ENCODE data around the gene MUS81.

Gene MUS81

DNA sequence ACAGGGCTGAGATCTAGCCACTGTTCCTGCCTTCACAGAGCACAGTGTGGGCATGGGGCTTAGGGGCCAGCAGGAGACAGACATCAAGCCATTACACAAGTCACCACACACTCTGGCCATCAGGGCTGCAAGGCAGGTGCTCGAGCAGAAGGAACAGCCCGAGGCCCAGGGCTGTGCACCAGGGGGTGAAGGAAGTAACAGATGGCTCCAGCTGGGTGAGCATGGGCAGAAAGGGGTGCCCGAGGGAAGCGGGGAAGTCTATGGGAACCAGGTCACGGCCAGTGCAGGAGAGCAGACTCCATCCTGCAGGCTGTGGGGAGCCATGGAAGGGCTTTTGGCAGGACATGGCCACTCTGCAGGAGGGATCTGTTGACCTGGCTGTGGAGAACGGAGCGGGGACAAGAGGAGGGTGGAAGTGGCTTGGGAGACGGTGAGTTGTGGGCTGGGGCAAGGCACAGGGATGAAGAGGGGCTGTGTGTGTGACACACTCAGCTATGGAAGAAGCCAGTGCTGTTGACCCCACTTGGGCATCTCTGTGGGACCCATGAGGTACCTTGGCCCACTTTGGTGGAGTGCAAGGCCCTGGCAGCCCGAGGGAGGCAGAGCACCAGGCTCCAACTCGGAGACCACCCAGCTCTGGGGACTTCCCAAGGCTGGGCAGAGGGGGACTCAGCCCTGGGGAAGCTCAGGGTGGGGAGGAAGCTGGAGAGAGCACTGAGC lies 55.0 kb downstream of the MUS81 start:
- H3K4me3 Mint-ChIP-seq, result peak overlapping the region; percentile 44
- peaks cover 15% of the 10 kb centered on the region for H3K36me3 Mint-ChIP-seq (ENCODE audit: low read depth)
- H3K27me3 Mint-ChIP-seq (ENCODE audit: low read depth), result no peaks in the 10 kb centered on the region
- peaks cover 21% of the 10 kb centered on the region for H3K4me1 Mint-ChIP-seq (ENCODE audit: low read depth)
- no peak overlapping the region for H3K27ac Mint-ChIP-seq
- H3K9me3 Mint-ChIP-seq, result no peaks in the 10 kb centered on the region

DNA sequence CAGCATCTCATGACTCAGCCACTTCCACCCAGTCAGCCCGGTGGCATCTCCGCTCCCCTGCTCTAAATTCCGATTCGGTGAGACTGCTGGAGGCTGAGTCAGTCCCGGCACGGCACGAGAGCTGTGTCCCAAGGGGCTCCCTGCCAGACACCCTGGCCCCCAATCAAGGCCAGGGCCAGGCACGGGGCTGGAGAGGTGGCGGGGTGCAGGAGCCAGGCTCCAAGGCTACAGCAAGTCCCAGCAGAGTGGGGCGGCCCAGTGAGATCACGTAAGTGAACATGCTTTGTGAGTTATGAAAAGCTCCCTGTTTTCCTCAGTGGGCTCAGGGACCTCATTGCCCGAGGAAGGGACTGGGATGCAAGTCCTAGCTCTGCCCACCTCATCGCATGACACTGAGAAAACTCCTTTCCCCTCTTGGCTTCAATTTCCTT lies 55.6 kb downstream of the MUS81 start:
- peaks cover 21% of the 10 kb centered on the region for H3K4me1 Mint-ChIP-seq (ENCODE audit: low read depth)
- no peak overlapping the region for H3K4me3 Mint-ChIP-seq
- peaks cover 15% of the 10 kb centered on the region for H3K36me3 Mint-ChIP-seq (ENCODE audit: low read depth)
- H3K27me3 Mint-ChIP-seq (ENCODE audit: low read depth), result no peaks in the 10 kb centered on the region
- no peak overlapping the region for H3K27ac Mint-ChIP-seq
- no peaks in the 10 kb centered on the region for H3K9me3 Mint-ChIP-seq

Data from T-helper 1 cell treated with Interleukin-12 subunit alpha and Interleukin-12 subunit beta and Interleukin-4 antibody, amounts not matched to agents 30 μg/mL and 1 μg/mL, for 36 hours (primary cell).